Activated naive CD4-positive, alpha-beta T cell treated with anti-CD3 and anti-CD28 coated beads, Interleukin-2, amount 50 U/mL, for 24 hours (primary cell): Measurements from ENCODE around the gene AKNA.

ENCODE experiments used
- H3K27ac Mint-ChIP-seq: one replicate; pipeline ENCODE4 v1.8.0; 2021; ENCODE audit warnings: mild to moderate bottlenecking, mixed read lengths
- H3K27me3 Mint-ChIP-seq: one replicate; pipeline ENCODE4 v1.8.0; 2021; ENCODE audit warnings: mixed read lengths
- H3K36me3 Mint-ChIP-seq: one replicate; pipeline ENCODE4 v1.8.0; 2021; ENCODE audit warnings: mixed read lengths
- H3K4me1 Mint-ChIP-seq: one replicate; pipeline ENCODE4 v1.8.0; 2021; ENCODE audit warnings: mixed read lengths
- H3K4me3 Mint-ChIP-seq: one replicate; pipeline ENCODE4 v1.8.0; 2021; ENCODE audit warnings: mild to moderate bottlenecking, mixed read lengths
- H3K9me3 Mint-ChIP-seq: one replicate; pipeline ENCODE4 v1.8.0; 2021; ENCODE audit warnings: mixed read lengths

The AKNA gene

GRCh38 chr9:114308361-114308950 is 79.3 kb downstream of the AKNA start:
- Mint-ChIP-seq H3K36me3 (no peaks in the 10 kb centered on the region), H3K27ac (no peak overlapping the region)

GRCh38 chr9:114307899-114308267 is 79.9 kb downstream of the AKNA start:
- no peaks in the 10 kb centered on the region for H3K9me3 Mint-ChIP-seq
- peaks cover 7% of the 10 kb centered on the region for H3K4me1 Mint-ChIP-seq
- no peaks in the 10 kb centered on the region for H3K27me3 Mint-ChIP-seq
- H3K4me3 Mint-ChIP-seq, result no peak overlapping the region
- H3K27ac Mint-ChIP-seq, result no peak overlapping the region
- no peaks in the 10 kb centered on the region for H3K36me3 Mint-ChIP-seq

More at GRCh38 chr9:114308361-114308950, 79.3 kb downstream of the AKNA start:
- Mint-ChIP-seq H3K4me3 (no peak overlapping the region), H3K9me3 (no peaks in the 10 kb centered on the region), H3K4me1 (peaks cover 7% of the 10 kb centered on the region), H3K27me3 (no peaks in the 10 kb centered on the region)

DNA sequence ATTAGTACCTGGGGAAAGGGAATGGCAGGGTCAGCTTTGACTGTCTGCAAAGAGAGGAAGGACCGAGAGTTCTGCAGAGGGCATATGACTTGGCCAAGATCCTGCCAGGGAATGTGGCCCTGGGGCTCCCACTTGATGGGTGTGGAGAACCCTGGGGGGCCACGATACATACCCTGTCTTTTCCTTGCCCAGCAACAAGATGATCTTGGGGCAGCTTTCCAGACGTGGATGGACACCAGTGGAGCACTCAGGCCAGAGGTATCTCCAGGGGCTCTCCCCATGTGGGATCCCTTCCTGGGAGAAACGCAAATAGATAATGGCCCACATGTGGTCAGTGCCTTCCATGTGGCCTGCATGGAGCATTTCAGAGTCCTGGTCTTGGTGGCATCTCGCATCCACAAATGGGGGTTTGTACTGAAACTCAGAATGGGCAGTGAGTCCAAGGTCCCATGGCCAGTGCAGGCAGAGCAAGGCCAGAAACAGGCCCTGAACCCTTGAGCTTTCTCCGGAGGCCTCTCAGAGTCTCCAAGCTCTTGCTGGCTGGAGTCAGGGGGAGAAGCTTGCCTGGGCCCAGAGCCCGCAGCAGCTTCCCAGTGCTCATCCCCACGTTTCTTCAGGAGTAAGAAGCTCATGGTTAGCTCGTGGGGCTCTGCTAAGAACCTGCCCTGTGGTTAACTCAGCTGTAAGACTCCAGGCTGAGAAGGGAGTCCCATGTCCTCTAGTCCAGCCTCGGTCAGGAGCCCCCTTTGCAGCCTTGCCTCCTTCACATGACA is 83.2 kb downstream of the AKNA start:
- Mint-ChIP-seq H3K9me3 (no peaks in the 10 kb centered on the region), H3K4me3 (no peak overlapping the region), H3K36me3 (no peaks in the 10 kb centered on the region), H3K27me3 (no peaks in the 10 kb centered on the region), H3K4me1 (peaks cover 7% of the 10 kb centered on the region), H3K27ac (no peak overlapping the region)

DNA sequence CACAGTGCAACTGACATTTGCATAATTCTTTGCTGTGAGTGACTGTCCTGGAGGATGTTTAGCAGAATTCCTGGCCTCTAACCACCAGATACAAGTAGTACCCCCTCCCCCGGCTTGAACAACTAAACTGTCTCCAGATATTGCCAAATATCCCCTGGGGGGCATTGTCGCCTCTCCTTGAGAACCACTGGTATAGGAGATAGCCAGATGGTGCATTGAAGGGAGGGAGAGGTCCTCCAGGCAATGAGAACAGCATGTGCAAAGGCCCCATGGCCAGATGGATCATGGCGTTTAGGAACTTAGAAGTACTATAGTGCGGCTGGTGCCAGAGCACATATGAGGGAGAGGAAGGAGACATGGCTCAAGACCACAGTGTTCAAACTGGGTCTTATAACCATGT is 83.8 kb downstream of the AKNA start:
- Mint-ChIP-seq H3K4me1 (peaks cover 7% of the 10 kb centered on the region), H3K27ac (no peak overlapping the region), H3K4me3 (no peak overlapping the region), H3K36me3 (no peaks in the 10 kb centered on the region), H3K27me3 (no peaks in the 10 kb centered on the region), H3K9me3 (no peaks in the 10 kb centered on the region)

DNA sequence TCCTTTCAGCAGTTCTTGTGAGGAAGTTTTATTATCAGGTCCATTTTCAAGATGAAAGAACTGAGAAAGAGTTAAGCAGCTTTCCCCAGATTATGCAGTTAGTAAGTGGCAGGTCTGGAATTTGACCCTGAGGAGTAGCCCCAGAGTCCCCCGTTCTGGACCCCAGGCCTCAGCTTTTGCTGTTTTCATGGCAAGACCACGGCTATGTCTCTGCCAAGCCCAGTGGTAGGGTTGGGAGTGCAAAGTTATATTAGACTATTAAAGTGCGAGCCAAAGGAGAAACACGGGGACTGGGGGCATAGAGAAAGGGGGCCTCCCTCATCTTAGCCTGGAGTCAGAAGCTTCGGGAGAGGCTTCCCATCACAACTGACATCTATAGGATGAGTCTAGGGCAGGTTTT is 84.2 kb downstream of the AKNA start:
- no peak overlapping the region for H3K27ac Mint-ChIP-seq
- peaks cover 7% of the 10 kb centered on the region for H3K4me1 Mint-ChIP-seq
- no peaks in the 10 kb centered on the region for H3K9me3 Mint-ChIP-seq
- no peak overlapping the region for H3K4me3 Mint-ChIP-seq
- H3K36me3 Mint-ChIP-seq, result no peaks in the 10 kb centered on the region
- no peaks in the 10 kb centered on the region for H3K27me3 Mint-ChIP-seq

- Mint-ChIP-seq H3K4me1 (peaks cover 7% of the 10 kb centered on the region), H3K36me3 (no peaks in the 10 kb centered on the region), H3K27ac (no peak overlapping the region), H3K4me3 (no peak overlapping the region), H3K9me3 (no peaks in the 10 kb centered on the region), H3K27me3 (no peaks in the 10 kb centered on the region)
Measured at GRCh38 chr9:114302727-114303126, 85.1 kb downstream of the AKNA start.

- Mint-ChIP-seq H3K36me3 (no peaks in the 10 kb centered on the region), H3K27me3 (no peaks in the 10 kb centered on the region), H3K27ac (no peak overlapping the region), H3K9me3 (no peaks in the 10 kb centered on the region), H3K4me3 (no peak overlapping the region), H3K4me1 (peaks cover 7% of the 10 kb centered on the region)
Measured at GRCh38 chr9:114301798-114302565, 85.8 kb downstream of the AKNA start.

- Mint-ChIP-seq H3K9me3 (no peaks in the 10 kb centered on the region), H3K4me3 (no peak overlapping the region), H3K27ac (no peak overlapping the region), H3K4me1 (peaks cover 7% of the 10 kb centered on the region), H3K27me3 (no peaks in the 10 kb centered on the region), H3K36me3 (no peaks in the 10 kb centered on the region)
Measured at GRCh38 chr9:114300846-114301797, 86.7 kb downstream of the AKNA start.

- no peak overlapping the region for H3K27ac Mint-ChIP-seq
- H3K27me3 Mint-ChIP-seq, result peaks cover under 1% of the 10 kb centered on the region
- peaks cover under 1% of the 10 kb centered on the region for H3K9me3 Mint-ChIP-seq
- peaks cover 3% of the 10 kb centered on the region for H3K4me1 Mint-ChIP-seq
- no peak overlapping the region for H3K4me3 Mint-ChIP-seq
- peaks cover under 1% of the 10 kb centered on the region for H3K36me3 Mint-ChIP-seq
Measured at GRCh38 chr9:114300153-114300845, 87.5 kb downstream of the AKNA start.

- Mint-ChIP-seq H3K9me3 (peaks cover 7% of the 10 kb centered on the region), H3K4me1 (no peaks in the 10 kb centered on the region), H3K4me3 (no peak overlapping the region), H3K27me3 (peaks cover 4% of the 10 kb centered on the region), H3K36me3 (peaks cover 4% of the 10 kb centered on the region), H3K27ac (no peak overlapping the region)
Measured at GRCh38 chr9:114299286-114300152, 88.3 kb downstream of the AKNA start.

GRCh38 chr9:114296338-114296737 is 91.4 kb downstream of the AKNA start:
- H3K4me3 Mint-ChIP-seq, result no peak overlapping the region

DNA sequence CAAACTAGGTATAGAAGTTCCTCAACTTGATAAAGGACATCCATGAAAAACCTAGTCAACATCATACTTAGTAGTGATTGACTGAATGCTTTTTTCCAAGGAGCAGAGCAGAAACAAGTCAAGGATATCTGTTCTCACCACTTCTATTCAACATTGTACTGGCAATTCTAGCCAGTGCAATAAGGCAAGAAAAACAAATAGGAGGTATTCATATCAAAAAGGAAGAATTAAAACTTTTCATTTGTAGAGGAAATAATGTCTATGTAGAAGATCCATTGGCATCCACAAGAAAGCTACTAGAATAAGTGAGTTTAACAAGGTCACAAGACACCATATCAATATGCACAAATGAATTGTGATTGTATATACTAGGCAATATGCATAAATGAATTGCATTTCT is 93.1 kb downstream of the AKNA start:
- Mint-ChIP-seq H3K4me1 (no peaks in the 10 kb centered on the region), H3K9me3 (peaks cover 7% of the 10 kb centered on the region), H3K27me3 (peaks cover 4% of the 10 kb centered on the region), H3K4me3 (no peak overlapping the region), H3K27ac (no peak overlapping the region), H3K36me3 (peaks cover 4% of the 10 kb centered on the region)

More at GRCh38 chr9:114296338-114296737, 91.4 kb downstream of the AKNA start:
- Mint-ChIP-seq H3K27me3 (peaks cover 4% of the 10 kb centered on the region), H3K9me3 (peaks cover 7% of the 10 kb centered on the region), H3K36me3 (peaks cover 4% of the 10 kb centered on the region), H3K4me1 (no peaks in the 10 kb centered on the region), H3K27ac (no peak overlapping the region)

- H3K27me3 Mint-ChIP-seq, result peaks cover 4% of the 10 kb centered on the region
- H3K4me3 Mint-ChIP-seq, result no peak overlapping the region
- no peaks in the 10 kb centered on the region for H3K4me1 Mint-ChIP-seq
- peaks cover 4% of the 10 kb centered on the region for H3K36me3 Mint-ChIP-seq
- H3K9me3 Mint-ChIP-seq, result peaks cover 7% of the 10 kb centered on the region
- no peak overlapping the region for H3K27ac Mint-ChIP-seq
Measured at GRCh38 chr9:114291886-114292590, 95.7 kb downstream of the AKNA start.
